H1 (cell line): ENCODE data around the gene SH3TC2. TPM values are rescaled to one million over a fixed set of nuclear protein-coding genes. Genes with fewer than 3 reads are reported as not detected.

ENCODE experiments used
- CTCF ChIA-PET: fragments of 300-600 bp; sonication (Branson Sonifier 250); formaldehyde crosslinking; loops from one replicate; lab custom pipeline; 2021; ENCODE audit not compliant: partially characterized antibody; lab: Charles Lee
- POLR2A ChIA-PET: fragments of 300-600 bp; sonication (Branson Sonifier 250); formaldehyde crosslinking; loops from one replicate; lab custom pipeline; 2021; ENCODE audit warnings: inconsistent platforms; ENCODE audit not compliant: partially characterized antibody; lab: Charles Lee
- DNase-seq, 2 experiments: peaks; one replicate each; pipeline versions ENCODE4 v3.0.0 to v3.0.0-alpha.2; 2010 to 2022; ENCODE audit warnings: low spot score in 2 of 2, low read depth in 1 of 2, mixed read lengths in 1 of 2
- FAIRE-seq: peaks from 2 replicates; lab custom pipeline; 2011; peaks lifted over from hg19 to GRCh38; lab: Jason Lieb, UNC
- H2AFZ ChIP-seq: 2 replicates; pipeline ENCODE4 v1.8.1; 2012; ENCODE audit warnings: low read length, inconsistent platforms
- H2AK5ac ChIP-seq: 2 replicates; pipeline ENCODE4 v1.6.1; 2013; ENCODE audit warnings: low read depth, low read length
- H2BK120ac ChIP-seq: replicated peaks from 2 replicates; pipeline ENCODE3; 2013; ENCODE audit warnings: low read depth, low read length, inconsistent platforms
- H2BK12ac ChIP-seq: 2 replicates; pipeline ENCODE4 v1.6.1; 2013; ENCODE audit warnings: low read depth, low read length
- H2BK15ac ChIP-seq: 2 replicates; pipeline ENCODE4 v1.6.1; 2013; ENCODE audit warnings: low read length
- H2BK20ac ChIP-seq: 2 replicates; pipeline ENCODE4 v1.6.1; 2013; ENCODE audit warnings: low read length
- H2BK5ac ChIP-seq: 2 replicates; pipeline ENCODE4 v1.6.1; 2013; ENCODE audit warnings: low read depth, low read length
- H3K14ac ChIP-seq: 2 replicates; pipeline ENCODE4 v1.6.1; 2013; ENCODE audit warnings: inconsistent platforms; ENCODE audit not compliant: insufficient read length
- H3K18ac ChIP-seq: 2 replicates; pipeline ENCODE4 v1.6.1; 2013; ENCODE audit warnings: low read length; ENCODE audit errors: extremely low read depth
- H3K23ac ChIP-seq: 2 replicates; pipeline ENCODE4 v1.6.1; 2013; ENCODE audit warnings: inconsistent platforms; ENCODE audit not compliant: insufficient read length
- H3K23me2 ChIP-seq: 2 replicates; pipeline ENCODE4 v1.6.1; 2013; ENCODE audit warnings: low read depth, low read length
- H3K27ac ChIP-seq: 2 replicates; pipeline ENCODE4 v1.6.1; 2011; ENCODE audit warnings: low read depth, low read length, inconsistent platforms
- H3K27me3 ChIP-seq, 4 experiments: replicated peaks in 1 of 4; 1 replicate in 1 of 4; 2 replicates in 3 of 4; pipeline versions ENCODE4 v1.6.1 to v1.8.1; 2011 to 2013; ENCODE audit warnings: low read length in 3 of 4, mild to moderate bottlenecking in 3 of 4, inconsistent platforms in 2 of 4, mixed read lengths in 2 of 4, moderate library complexity in 1 of 4; ENCODE audit not compliant: control insufficient read depth in 3 of 4, insufficient read depth in 3 of 4; ENCODE audit errors: extremely low read depth in 1 of 4
- H3K36me3 ChIP-seq, 4 experiments: 2 replicates each; pipeline versions ENCODE4 v1.6.1 to v1.8.1; 2011 to 2013; ENCODE audit warnings: mild to moderate bottlenecking in 4 of 4, low read length in 3 of 4, moderate library complexity in 2 of 4, control low read depth in 1 of 4, inconsistent platforms in 1 of 4; ENCODE audit not compliant: insufficient read depth in 4 of 4, control insufficient read depth in 2 of 4
- H3K4ac ChIP-seq: replicated peaks from 2 replicates; pipeline ENCODE3; 2013; ENCODE audit warnings: low read length, low read depth, mixed read lengths, inconsistent platforms; ENCODE audit not compliant: insufficient read length
- H3K4me1 ChIP-seq, 4 experiments: replicated peaks in 1 of 4; 1 replicate in 1 of 4; 2 replicates in 3 of 4; pipeline versions ENCODE4 v1.6.1 to v1.8.1; 2011 to 2013; ENCODE audit warnings: low read length in 3 of 4, inconsistent platforms in 2 of 4, mixed read lengths in 1 of 4; ENCODE audit not compliant: insufficient read depth in 4 of 4, control insufficient read depth in 3 of 4
- H3K4me2 ChIP-seq, 2 experiments: 2 replicates each; pipeline versions ENCODE4 v1.6.1 to v1.8.1; 2011 to 2013; ENCODE audit warnings: low read depth in 2 of 2, low read length in 2 of 2, control low read depth in 1 of 2, inconsistent platforms in 1 of 2, mild to moderate bottlenecking in 1 of 2; ENCODE audit not compliant: insufficient read depth in 1 of 2
- H3K4me3 ChIP-seq, 4 experiments: fragments of 200-600, 300-600 bp in 1 of 4; sonication (generic), shearing (Covaris generic), sonication (Bioruptor Twin) in 1 of 4; 2 replicates each; pipeline versions ENCODE4 v1.5.1 to v1.8.1; 2011 to 2016; ENCODE audit warnings: low read length in 4 of 4, low read depth in 3 of 4, control low read depth in 2 of 4, inconsistent platforms in 2 of 4, mild to moderate bottlenecking in 2 of 4, mixed read lengths in 1 of 4, moderate library complexity in 1 of 4; ENCODE audit not compliant: insufficient read depth in 2 of 4; ENCODE audit errors: extremely low read depth in 1 of 4
- H3K56ac ChIP-seq: replicated peaks from 2 replicates; pipeline ENCODE3; 2013; ENCODE audit warnings: low read depth, mild to moderate bottlenecking, mixed read lengths, low read length, inconsistent platforms; ENCODE audit not compliant: insufficient read length
- H3K79me1 ChIP-seq: 2 replicates; pipeline ENCODE4 v1.6.1; 2013; ENCODE audit warnings: low read depth, low read length, control low read depth
- H3K79me2 ChIP-seq, 2 experiments: 2 replicates each; pipeline versions ENCODE4 v1.6.1 to v1.8.1; 2012 to 2013; ENCODE audit warnings: low read length in 2 of 2, mild to moderate bottlenecking in 2 of 2, inconsistent platforms in 1 of 2; ENCODE audit not compliant: insufficient read depth in 2 of 2, control insufficient read depth in 1 of 2
- H3K9ac ChIP-seq, 4 experiments: replicated peaks in 1 of 4; 1 replicate in 1 of 4; 2 replicates in 3 of 4; pipeline versions ENCODE4 v1.6.1 to v1.8.1; 2011 to 2013; ENCODE audit warnings: low read depth in 3 of 4, low read length in 3 of 4, control low read depth in 2 of 4, mild to moderate bottlenecking in 2 of 4, moderate library complexity in 2 of 4, inconsistent platforms in 1 of 4; ENCODE audit errors: extremely low read depth in 1 of 4
- H3K9me3 ChIP-seq, 2 experiments: 2 replicates each; pipeline versions ENCODE4 v1.6.1 to v1.8.1; 2012 to 2013; ENCODE audit warnings: mild to moderate bottlenecking in 2 of 2, moderate library complexity in 2 of 2, control low read depth in 1 of 2, inconsistent platforms in 1 of 2, low read depth in 1 of 2, low read length in 1 of 2, mixed read lengths in 1 of 2; ENCODE audit not compliant: insufficient read depth in 2 of 2
- H4K20me1 ChIP-seq, 2 experiments: replicated peaks in 1 of 2; 2 replicates each; pipeline versions ENCODE3 to v1.8.1; 2011 to 2013; ENCODE audit warnings: inconsistent platforms in 2 of 2, low read length in 2 of 2, mild to moderate bottlenecking in 1 of 2; ENCODE audit not compliant: insufficient read depth in 2 of 2, control insufficient read depth in 1 of 2
- H4K5ac ChIP-seq: 2 replicates; pipeline ENCODE4 v1.6.1; 2013; ENCODE audit warnings: low read length, low read depth, mixed read lengths, inconsistent platforms; ENCODE audit not compliant: insufficient read length
- H4K8ac ChIP-seq: 2 replicates; pipeline ENCODE4 v1.8.0; 2013; ENCODE audit warnings: mild to moderate bottlenecking, moderate library complexity, low read length, inconsistent platforms; ENCODE audit not compliant: insufficient read depth; ENCODE audit errors: extremely low read depth
- H4K91ac ChIP-seq: replicated peaks from 2 replicates; pipeline ENCODE3; 2013; ENCODE audit warnings: low read length, mixed read lengths, inconsistent platforms; ENCODE audit not compliant: insufficient read length
- ASH2L ChIP-seq: fragments of 200-600, 300-600 bp; sonication (generic); IDR thresholded peaks from one replicate; pipeline ENCODE4 v1.7.1; 2017; ENCODE audit warnings: low read length
- CTBP2 ChIP-seq: IDR thresholded peaks from 2 replicates; pipeline ENCODE4 v1.7.0; 2011; ENCODE audit warnings: borderline replicate concordance, mild to moderate bottlenecking, moderate library complexity, mixed read lengths, low read length; ENCODE audit not compliant: insufficient read depth, insufficient read length
- E2F6 ChIP-seq: IDR thresholded peaks from 2 replicates; pipeline ENCODE4 v1.6.1; 2012; ENCODE audit warnings: inconsistent platforms
- FOSL1 ChIP-seq: IDR thresholded peaks from 2 replicates; pipeline ENCODE4 v1.6.1; 2011; ENCODE audit warnings: mild to moderate bottlenecking, low read depth, low read length, moderate library complexity; ENCODE audit not compliant: insufficient read depth
- KDM4A ChIP-seq: IDR thresholded peaks from one replicate; pipeline ENCODE4 v1.7.1; 2012; ENCODE audit warnings: low read depth, mild to moderate bottlenecking, moderate library complexity, low read length, inconsistent platforms; ENCODE audit not compliant: severe bottlenecking
- POU5F1 ChIP-seq: IDR thresholded peaks from 2 replicates; pipeline ENCODE4 v1.6.1; 2011; ENCODE audit warnings: low read depth, mild to moderate bottlenecking, low read length, moderate library complexity
- SUZ12 ChIP-seq: fragments of 200-600 bp; sonication (generic); IDR thresholded peaks from 2 replicates; pipeline ENCODE4 v1.6.1; 2012; ENCODE audit warnings: mild to moderate bottlenecking, inconsistent platforms, low read length, moderate library complexity, mixed read lengths
- WGBS, 2 experiments: shearing (Covaris generic) in 1 of 2; methylation state at CpG; one replicate each; pipeline versions ENCODE4 v1.1.6 to v1.1.7; 2013 to 2015; ENCODE audit warnings: low lambda C conversion rate in 2 of 2, mixed read lengths in 2 of 2, inconsistent platforms in 1 of 2, low coverage in 1 of 2, missing lambda C conversion rate in 1 of 2; ENCODE audit not compliant: insufficient replicate concordance in 2 of 2, insufficient coverage in 1 of 2, insufficient read length in 1 of 2; ENCODE audit errors: extremely low coverage in 1 of 2, missing lambda C conversion rate in 1 of 2; 5-methylcytosine and 5-hydroxymethylcytosine counted together
- polyA plus RNA-seq, 7 experiments: library from polyadenylated mRNA; depleted of rRNA in 3 of 7; stranded (reverse) in 5 of 7; unstranded in 2 of 7; fragments of >200 nt in 5 of 7; fragments of 200-250 nt in 2 of 7; gene quantifications; 1 replicate in 5 of 7; 2 replicates in 1 of 7; 4 replicates in 1 of 7; pipeline versions ENCODE4 v1.2.1 to v1.2.3, GENCODE V29; 2011 to 2013; ENCODE audit warnings: missing spikeins in 2 of 7, mixed read lengths in 2 of 7
- total RNA-seq: library from RNA; stranded (reverse); fragmentation: NEBNext Ultra II Directional; extraction: Animal tissue kit (Norgen Biotek cat#: 25700); gene quantifications from 2 replicates; pipeline ENCODE4 v1.2.1, GENCODE V29; 2021
- TF ChIP-seq, protein P1 (sequence below): IDR thresholded peaks from 2 replicates; pipeline ENCODE4 v1.6.1; 2011; ENCODE audit warnings: low read length, improper control_type of control experiment
- TF ChIP-seq, protein P2 (sequence below), 3 experiments: IDR thresholded peaks; 1 replicate in 2 of 3; 2 replicates in 1 of 3; pipeline versions ENCODE4 v1.5.1 to v1.6.1; 2011; ENCODE audit warnings: low read length in 3 of 3, mild to moderate bottlenecking in 3 of 3, inconsistent platforms in 2 of 3, low read depth in 1 of 3, moderate library complexity in 1 of 3; ENCODE audit not compliant: insufficient read depth in 1 of 3; ENCODE audit errors: control extremely low read depth in 1 of 3

Gene SH3TC2
- total and polyA plus RNA-seq, 2 of the 8 experiments (the other 6 are each of a cell fraction or from before 2014, with no cell fraction given), result 0.11 to 0.80 TPM

DNA sequence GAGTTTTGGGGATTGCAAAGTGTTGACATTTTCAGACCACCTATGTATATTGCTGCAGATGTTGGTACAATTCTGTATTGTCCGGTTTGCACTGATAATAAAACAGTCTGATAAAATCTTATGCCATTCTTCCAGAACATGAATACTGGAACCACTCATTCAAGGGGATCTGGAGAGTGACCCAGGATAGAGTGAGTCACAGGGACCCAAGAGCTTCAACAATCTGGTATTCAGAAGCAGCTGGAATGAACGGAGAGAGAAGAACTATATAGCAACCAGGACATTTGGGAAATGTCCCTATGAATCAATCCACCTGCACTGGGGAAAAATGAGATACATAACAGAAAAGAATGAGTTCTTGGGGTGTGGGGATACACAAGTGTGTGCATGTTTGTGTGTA is 73.3 kb downstream of the SH3TC2 start:
- Histone ChIP-seq H2AFZ (no peak overlapping the region), H3K4me3 (no peak overlapping the region), H2BK120ac (no peak overlapping the region), H3K36me3 (no peaks in the 10 kb centered on the region), H2BK15ac (no peak overlapping the region), H3K4ac (no peak overlapping the region), H2BK20ac (no peak overlapping the region), H4K8ac (no peak overlapping the region), H2AK5ac (no peak overlapping the region), H3K27me3 (no peaks in the 10 kb centered on the region), H3K18ac (no peak overlapping the region), H3K4me1 (no peaks in the 10 kb centered on the region), H3K23me2 (peaks cover 2% of the 10 kb centered on the region; the same call in 1 of the 2 replicates), H3K9me3 (no peaks in the 10 kb centered on the region), H3K4me2 (no peak overlapping the region), H3K79me1 (no peaks in the 10 kb centered on the region), H3K27ac (no peak overlapping the region), H3K14ac (no peak overlapping the region), H4K91ac (no peak overlapping the region), H2BK5ac (no peak overlapping the region), H3K79me2 (no peaks in the 10 kb centered on the region), H3K23ac (no peak overlapping the region), H4K5ac (no peak overlapping the region), H3K9ac (no peak overlapping the region), H3K56ac (no peak overlapping the region), H4K20me1 (no peaks in the 10 kb centered on the region), H2BK12ac (no peak overlapping the region)
- FAIRE-seq (no peak), DNase-seq (no peak)
- TF ChIP-seq, protein P1, sequence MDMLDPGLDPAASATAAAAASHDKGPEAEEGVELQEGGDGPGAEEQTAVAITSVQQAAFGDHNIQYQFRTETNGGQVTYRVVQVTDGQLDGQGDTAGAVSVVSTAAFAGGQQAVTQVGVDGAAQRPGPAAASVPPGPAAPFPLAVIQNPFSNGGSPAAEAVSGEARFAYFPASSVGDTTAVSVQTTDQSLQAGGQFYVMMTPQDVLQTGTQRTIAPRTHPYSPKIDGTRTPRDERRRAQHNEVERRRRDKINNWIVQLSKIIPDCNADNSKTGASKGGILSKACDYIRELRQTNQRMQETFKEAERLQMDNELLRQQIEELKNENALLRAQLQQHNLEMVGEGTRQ, result no peak
- TF ChIP-seq, protein P2, sequence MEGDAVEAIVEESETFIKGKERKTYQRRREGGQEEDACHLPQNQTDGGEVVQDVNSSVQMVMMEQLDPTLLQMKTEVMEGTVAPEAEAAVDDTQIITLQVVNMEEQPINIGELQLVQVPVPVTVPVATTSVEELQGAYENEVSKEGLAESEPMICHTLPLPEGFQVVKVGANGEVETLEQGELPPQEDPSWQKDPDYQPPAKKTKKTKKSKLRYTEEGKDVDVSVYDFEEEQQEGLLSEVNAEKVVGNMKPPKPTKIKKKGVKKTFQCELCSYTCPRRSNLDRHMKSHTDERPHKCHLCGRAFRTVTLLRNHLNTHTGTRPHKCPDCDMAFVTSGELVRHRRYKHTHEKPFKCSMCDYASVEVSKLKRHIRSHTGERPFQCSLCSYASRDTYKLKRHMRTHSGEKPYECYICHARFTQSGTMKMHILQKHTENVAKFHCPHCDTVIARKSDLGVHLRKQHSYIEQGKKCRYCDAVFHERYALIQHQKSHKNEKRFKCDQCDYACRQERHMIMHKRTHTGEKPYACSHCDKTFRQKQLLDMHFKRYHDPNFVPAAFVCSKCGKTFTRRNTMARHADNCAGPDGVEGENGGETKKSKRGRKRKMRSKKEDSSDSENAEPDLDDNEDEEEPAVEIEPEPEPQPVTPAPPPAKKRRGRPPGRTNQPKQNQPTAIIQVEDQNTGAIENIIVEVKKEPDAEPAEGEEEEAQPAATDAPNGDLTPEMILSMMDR (IDR thresholded peaks at IDR 0.05; ENCODE audit: control extremely low read depth in 1 of 3, insufficient read depth in 1 of 3, low read depth in 1 of 3, low read length in 3 of 3), result no peak
- TF ChIP-seq ASH2L (no peak), POU5F1 (no peak), SUZ12 (no peak), FOSL1 (no peak), KDM4A (no peak), CTBP2 (no peak), E2F6 (no peak)
- WGBS, 2 experiments, result 98% methylated on average over 2 of the region's 2 CpGs; no CpG with 5 or more reads in 1 of the 2 experiments
- CTCF ChIA-PET, result interaction anchor here (0.8 to 8.3 kb wide), 8 partner anchors 9 to 257 kb away, joined by 3 to 61 read pairs (median 6); no protein-coding TSS in a partner anchor
- POLR2A ChIA-PET, result interaction anchor here (1.2 kb wide), 1 partner anchor 8 kb away, joined by 6 read pairs; no protein-coding TSS in a partner anchor
